Measurements from ENCODE around the gene TCF7L1.

DNA sequence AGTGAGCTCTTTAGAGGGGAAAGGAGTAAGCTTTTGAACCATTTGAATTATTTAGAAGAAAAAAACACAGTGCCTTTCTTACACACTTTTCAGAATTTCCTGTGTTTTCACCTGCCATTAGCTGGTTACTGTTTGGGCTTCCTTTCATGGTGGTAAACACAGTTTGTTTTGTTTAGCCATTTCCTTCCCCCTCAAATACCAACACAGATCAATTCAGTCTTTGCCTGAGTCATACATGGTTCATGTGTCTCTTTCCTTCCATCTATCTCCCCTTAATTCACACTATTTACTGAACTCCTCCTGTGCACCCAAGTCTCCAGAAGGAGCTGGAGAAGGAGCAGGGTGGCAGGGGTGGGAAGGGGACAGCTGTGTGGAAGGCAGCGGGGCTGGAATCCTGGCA lies 45.0 kb downstream of the TCF7L1 start:
- TF ChIP-seq SMARCA5 (IDR thresholded peaks at IDR 0.05) (no peak), ZNF143 (CRISPR knock-in tag; IDR thresholded peaks at IDR 0.05) (no peak), EGR1 (conservative IDR thresholded peaks at IDR 0.05) (no peak), SMAD4 (CRISPR knock-in tag; conservative IDR thresholded peaks at IDR 0.05) (no peak), PPARD (CRISPR knock-in tag; IDR thresholded peaks at IDR 0.05) (no peak), CREBBP (IDR thresholded peaks at IDR 0.05; ENCODE audit: low read depth, low read length) (no peak), KAT7 (CRISPR knock-in tag; IDR thresholded peaks at IDR 0.05; ENCODE audit: borderline replicate concordance) (no peak)
- TF ChIP-seq, protein P1, sequence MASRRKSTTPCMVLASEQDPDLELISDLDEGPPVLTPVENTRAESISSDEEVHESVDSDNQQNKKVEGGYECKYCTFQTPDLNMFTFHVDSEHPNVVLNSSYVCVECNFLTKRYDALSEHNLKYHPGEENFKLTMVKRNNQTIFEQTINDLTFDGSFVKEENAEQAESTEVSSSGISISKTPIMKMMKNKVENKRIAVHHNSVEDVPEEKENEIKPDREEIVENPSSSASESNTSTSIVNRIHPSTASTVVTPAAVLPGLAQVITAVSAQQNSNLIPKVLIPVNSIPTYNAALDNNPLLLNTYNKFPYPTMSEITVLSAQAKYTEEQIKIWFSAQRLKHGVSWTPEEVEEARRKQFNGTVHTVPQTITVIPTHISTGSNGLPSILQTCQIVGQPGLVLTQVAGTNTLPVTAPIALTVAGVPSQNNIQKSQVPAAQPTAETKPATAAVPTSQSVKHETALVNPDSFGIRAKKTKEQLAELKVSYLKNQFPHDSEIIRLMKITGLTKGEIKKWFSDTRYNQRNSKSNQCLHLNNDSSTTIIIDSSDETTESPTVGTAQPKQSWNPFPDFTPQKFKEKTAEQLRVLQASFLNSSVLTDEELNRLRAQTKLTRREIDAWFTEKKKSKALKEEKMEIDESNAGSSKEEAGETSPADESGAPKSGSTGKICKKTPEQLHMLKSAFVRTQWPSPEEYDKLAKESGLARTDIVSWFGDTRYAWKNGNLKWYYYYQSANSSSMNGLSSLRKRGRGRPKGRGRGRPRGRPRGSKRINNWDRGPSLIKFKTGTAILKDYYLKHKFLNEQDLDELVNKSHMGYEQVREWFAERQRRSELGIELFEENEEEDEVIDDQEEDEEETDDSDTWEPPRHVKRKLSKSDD (conservative IDR thresholded peaks at IDR 0.05; ENCODE audit: low read length) = no peak
- TF ChIP-seq, protein P2, sequence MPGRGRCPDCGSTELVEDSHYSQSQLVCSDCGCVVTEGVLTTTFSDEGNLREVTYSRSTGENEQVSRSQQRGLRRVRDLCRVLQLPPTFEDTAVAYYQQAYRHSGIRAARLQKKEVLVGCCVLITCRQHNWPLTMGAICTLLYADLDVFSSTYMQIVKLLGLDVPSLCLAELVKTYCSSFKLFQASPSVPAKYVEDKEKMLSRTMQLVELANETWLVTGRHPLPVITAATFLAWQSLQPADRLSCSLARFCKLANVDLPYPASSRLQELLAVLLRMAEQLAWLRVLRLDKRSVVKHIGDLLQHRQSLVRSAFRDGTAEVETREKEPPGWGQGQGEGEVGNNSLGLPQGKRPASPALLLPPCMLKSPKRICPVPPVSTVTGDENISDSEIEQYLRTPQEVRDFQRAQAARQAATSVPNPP (IDR thresholded peaks at IDR 0.05; ENCODE audit: borderline replicate concordance, insufficient read depth, insufficient read length) = no peak
- TF ChIP-seq, protein P3, sequence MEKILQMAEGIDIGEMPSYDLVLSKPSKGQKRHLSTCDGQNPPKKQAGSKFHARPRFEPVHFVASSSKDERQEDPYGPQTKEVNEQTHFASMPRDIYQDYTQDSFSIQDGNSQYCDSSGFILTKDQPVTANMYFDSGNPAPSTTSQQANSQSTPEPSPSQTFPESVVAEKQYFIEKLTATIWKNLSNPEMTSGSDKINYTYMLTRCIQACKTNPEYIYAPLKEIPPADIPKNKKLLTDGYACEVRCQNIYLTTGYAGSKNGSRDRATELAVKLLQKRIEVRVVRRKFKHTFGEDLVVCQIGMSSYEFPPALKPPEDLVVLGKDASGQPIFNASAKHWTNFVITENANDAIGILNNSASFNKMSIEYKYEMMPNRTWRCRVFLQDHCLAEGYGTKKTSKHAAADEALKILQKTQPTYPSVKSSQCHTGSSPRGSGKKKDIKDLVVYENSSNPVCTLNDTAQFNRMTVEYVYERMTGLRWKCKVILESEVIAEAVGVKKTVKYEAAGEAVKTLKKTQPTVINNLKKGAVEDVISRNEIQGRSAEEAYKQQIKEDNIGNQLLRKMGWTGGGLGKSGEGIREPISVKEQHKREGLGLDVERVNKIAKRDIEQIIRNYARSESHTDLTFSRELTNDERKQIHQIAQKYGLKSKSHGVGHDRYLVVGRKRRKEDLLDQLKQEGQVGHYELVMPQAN (IDR thresholded peaks at IDR 0.05; ENCODE audit: borderline replicate concordance) = no peak
- TF ChIP-seq, protein P4, sequence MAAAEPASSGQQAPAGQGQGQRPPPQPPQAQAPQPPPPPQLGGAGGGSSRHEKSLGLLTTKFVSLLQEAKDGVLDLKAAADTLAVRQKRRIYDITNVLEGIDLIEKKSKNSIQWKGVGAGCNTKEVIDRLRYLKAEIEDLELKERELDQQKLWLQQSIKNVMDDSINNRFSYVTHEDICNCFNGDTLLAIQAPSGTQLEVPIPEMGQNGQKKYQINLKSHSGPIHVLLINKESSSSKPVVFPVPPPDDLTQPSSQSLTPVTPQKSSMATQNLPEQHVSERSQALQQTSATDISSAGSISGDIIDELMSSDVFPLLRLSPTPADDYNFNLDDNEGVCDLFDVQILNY (CRISPR knock-in tag; IDR thresholded peaks at IDR 0.05) = no peak

Data from K562 (cell line).